ENCODE results near the gene FLAD1. TPM values are rescaled to one million over a fixed set of nuclear protein-coding genes. Genes with fewer than 3 reads are reported as not detected.

The FLAD1 gene
- total and polyA plus RNA-seq, 2 of the 4 experiments (the other 2 are of a cell fraction) = 26.3 to 37.3 TPM

GRCh38 chr1:155008015-155008941 is 25.1 kb downstream of the FLAD1 start:
- Histone ChIP-seq H3K4me3 (ENCODE audit: insufficient read depth, low read depth, low read length) (no peak overlapping the region), H3K27me3 (ENCODE audit: control insufficient read depth, insufficient read depth, low read length) (no peaks in the 10 kb centered on the region), H4K5ac (ENCODE audit: low read depth, low read length) (no peak overlapping the region), H2BK5ac (ENCODE audit: low read depth, low read length, poor library complexity, severe bottlenecking) (no peak overlapping the region), H3K9ac (ENCODE audit: low read depth, low read length) (no peak overlapping the region), H3K27ac (ENCODE audit: insufficient read depth, low read length) (no peak overlapping the region), H3K9me3 (ENCODE audit: control insufficient read depth, insufficient read depth, low read length) (no peaks in the 10 kb centered on the region), H4K91ac (ENCODE audit: insufficient read depth, low read depth, low read length) (no peak overlapping the region), H4K8ac (ENCODE audit: low read depth in 2 of 2, low read length in 2 of 2) (no peak overlapping the region), H3K9me1 (ENCODE audit: insufficient read depth, low read length) (peaks cover 12% of the 10 kb centered on the region), H3K4ac (ENCODE audit: low read depth, low read length) (no peak overlapping the region), H2BK20ac (ENCODE audit: low read depth, low read length) (no peak overlapping the region), H2AK9ac (replicated peaks; ENCODE audit: low read depth, low read length, poor library complexity) (no peak overlapping the region), H3K36me3 (ENCODE audit: control insufficient read depth, insufficient read depth, low read length) (peaks cover 2% of the 10 kb centered on the region), H3K14ac (replicated peaks; ENCODE audit: low read depth, low read length) (no peak overlapping the region), H3K4me2 (ENCODE audit: low read depth, low read length) (no peak overlapping the region), H2BK120ac (ENCODE audit: low read depth, low read length) (no peak overlapping the region), H2BK15ac (ENCODE audit: low read depth, low read length) (no peak overlapping the region), H3K4me1 (ENCODE audit: control insufficient read depth, insufficient read depth, low read length) (peaks cover 15% of the 10 kb centered on the region), H3K18ac (ENCODE audit: low read depth, low read length) (no peak overlapping the region), H4K20me1 (ENCODE audit: insufficient read depth, low read length) (peaks cover 17% of the 10 kb centered on the region), H3K23ac (ENCODE audit: low read depth, low read length) (no peak overlapping the region), H2AFZ (replicated peaks; ENCODE audit: low read length, poor library complexity) (no peak overlapping the region), H3K79me1 (ENCODE audit: low read depth in 1 of 2, low read length in 2 of 2) (peaks cover 8 to 59% of the 10 kb centered on the region in 2 experiments), H2AK5ac (ENCODE audit: low read depth, low read length) (no peak overlapping the region), H3K56ac (ENCODE audit: extremely low read depth, insufficient read depth, low read length) (no peak overlapping the region)
- no peak for DNase-seq
- ChIA-PET CTCF (no interaction called here), POLR2A (ENCODE audit: unreplicated experiment) (interaction anchor here (0.5 kb wide), 1 partner anchor 37 kb away, joined by 4 read pairs; no protein-coding TSS in a partner anchor)
- intact Hi-C loops (cut with micrococcal nuclease) = no loop called here
- in situ Hi-C loops (cut with MboI; ENCODE audit: low sequenced_read_pairs) = no loop called here
- dilution Hi-C loops (cut with HindIII; ENCODE audit: low sequenced_read_pairs, unreplicated experiment) = no loop called here
- ATAC-seq (ENCODE audit: low read depth) = no peak
- WGBS, 2 experiments (ENCODE audit: extremely low coverage in 2 of 2, insufficient read length in 1 of 2) = 100% methylated on average over 1 of the region's 16 CpGs; no CpG with 5 or more reads in 1 of the 2 experiments
- BruUV-seq (replicated peaks) = no TSS peak
- no peak for TF ChIP-seq MAZ (IDR thresholded peaks at IDR 0.05; ENCODE audit: borderline replicate concordance, low read depth, low read length)
